Mucosa of gallbladder (tissue), 1 donor: ENCODE measurements around the gene ABHD5. TPM values are rescaled to one million over a fixed set of nuclear protein-coding genes. Genes with fewer than 3 reads are reported as not detected.
A peak's percentile ranks its signal among the peaks of the same experiment; 100 is the strongest.
"Not testable (repeated sequence)": the region's sequence is repeated elsewhere in the genome, so short reads cannot be mapped to it uniquely, and the experiment has no call there.

Source experiments
- DNase-seq: peaks from one replicate; pipeline ENCODE4 v3.0.0-alpha.2; 2020; ENCODE audit warnings: low spot score
- total RNA-seq: library from RNA; stranded (reverse); gene quantifications from one replicate; pipeline ENCODE4 v1.2.1, GENCODE V29; 2021
- donor health status: DM: no; HTN: no; CAD: no.

Gene ABHD5
- total RNA-seq, result 19.7 TPM

GRCh38 chr3:43690400-43691119, at the start of gene ABHD5:
Gene ABHD5 (plus strand): TSS chr3:43690938. CDS start chr3:43690993, 55 bp downstream.
- peak; percentile 92 for DNase-seq

GRCh38 chr3:43641306-43642114, 49.2 kb upstream of the ABHD5 start:
- DNase-seq, result no peak

- DNase-seq, result no peak
These were observed 46.3 kb upstream of the ABHD5 start for GRCh38 chr3:43644443-43644842.

- DNase-seq, result no peak
These were observed 43.2 kb upstream of the ABHD5 start for GRCh38 chr3:43647331-43648166.

- no peak for DNase-seq
These were observed 41.8 kb upstream of the ABHD5 start for GRCh38 chr3:43648957-43649356.

- no peak for DNase-seq
These were observed 41.3 kb upstream of the ABHD5 start for GRCh38 chr3:43649365-43649968.

GRCh38 chr3:43650345-43650744, 40.4 kb upstream of the ABHD5 start:
- DNase-seq, result no peak

GRCh38 chr3:43656390-43656789, 34.3 kb upstream of the ABHD5 start:
- not testable (repeated sequence) for DNase-seq

GRCh38 chr3:43659250-43659880, 31.4 kb upstream of the ABHD5 start:
- no peak for DNase-seq

- not testable (repeated sequence) for DNase-seq
These were observed 29.4 kb upstream of the ABHD5 start for GRCh38 chr3:43661376-43661775.

- DNase-seq, result not testable (repeated sequence)
These were observed 25.7 kb upstream of the ABHD5 start for GRCh38 chr3:43665011-43665410.

GRCh38 chr3:43670635-43671522, 19.9 kb upstream of the ABHD5 start:
- DNase-seq, result no peak

- no peak for DNase-seq
These were observed 16.2 kb upstream of the ABHD5 start for GRCh38 chr3:43674345-43675085.

GRCh38 chr3:43675593-43675992, 15.1 kb upstream of the ABHD5 start:
- DNase-seq, result no peak

- no peak for DNase-seq
These were observed 14.3 kb upstream of the ABHD5 start for GRCh38 chr3:43676441-43676840.

- not testable (repeated sequence) for DNase-seq
These were observed 12.4 kb upstream of the ABHD5 start for GRCh38 chr3:43678375-43678774.

- DNase-seq, result not testable (repeated sequence)
These were observed 11.8 kb upstream of the ABHD5 start for GRCh38 chr3:43678887-43679449.

- DNase-seq, result not testable (repeated sequence)
These were observed 9.9 kb upstream of the ABHD5 start for GRCh38 chr3:43680857-43681256.

GRCh38 chr3:43684944-43685343, 5.8 kb upstream of the ABHD5 start:
- DNase-seq, result no peak
